Measurements from ENCODE around the gene GMDS. TPM values are rescaled to one million over a fixed set of nuclear protein-coding genes. Genes with fewer than 3 reads are reported as not detected.

GMDS gene
- total and polyA plus RNA-seq, 2 of the 13 experiments (the other 11 are each of a cell fraction or from before 2014, with no cell fraction given), result 64.4 to 112 TPM

GRCh38 chr6:1600063-1600763 is 645.2 kb downstream of the GMDS start:
- DNase-seq (ENCODE audit: low spot score) (no peak), ATAC-seq (no peak), FAIRE-seq (no peak)
- no peak overlapping the region for H3K4me3 ChIP-seq (replicated peaks in 1 of 3; ENCODE audit: insufficient read depth in 1 of 3, low read depth in 2 of 3, low read length in 3 of 3)
- no peaks in the 10 kb centered on the region for H3K36me3 ChIP-seq (replicated peaks in 1 of 2; ENCODE audit: control insufficient read depth in 1 of 2, insufficient read depth in 2 of 2, low read length in 2 of 2)
- H2AFZ ChIP-seq (ENCODE audit: low read length), result no peak overlapping the region
- intact Hi-C loops (cut with micrococcal nuclease; ENCODE audit: unreplicated experiment), result no loop called here
- no peaks in the 10 kb centered on the region for H3K79me2 ChIP-seq (ENCODE audit: insufficient read depth, low read length)
- H3K9ac ChIP-seq (ENCODE audit: insufficient read depth, low read depth, low read length), result no peak overlapping the region
- H3K27ac ChIP-seq (ENCODE audit: extremely low read length, insufficient read depth, low read length), result no peak overlapping the region
- in situ Hi-C loops (cut with HindIII; ENCODE audit: extremely low pct_ligation_motif_present, low pct_unique_long_range_greater_than_20kb), result loop anchor here (5.0 kb wide), 1 partner anchor 847 kb away; no protein-coding TSS in a partner anchor
- ChIA-PET CTCF (ENCODE audit: low intra/inter-chr PET ratio, low total read pairs) (no interaction called here), POLR2A (no interaction called here)
- peaks cover 6 to 94% of the 10 kb centered on the region in 2 experiments for H3K27me3 ChIP-seq (ENCODE audit: control insufficient read depth in 1 of 2, insufficient read depth in 2 of 2, low read length in 2 of 2)
- TF ChIP-seq ZNF275 (CRISPR knock-in tag; IDR thresholded peaks at IDR 0.05; ENCODE audit: borderline replicate concordance) (no peak), ZNF639 (CRISPR knock-in tag; conservative IDR thresholded peaks at IDR 0.05) (no peak), MYNN (CRISPR knock-in tag; IDR thresholded peaks at IDR 0.05; ENCODE audit: low read depth) (no peak), CHD4 (IDR thresholded peaks at IDR 0.05; ENCODE audit: borderline replicate concordance, low read length) (no peak)
- no peak overlapping the region for H3K4me2 ChIP-seq (ENCODE audit: low read depth, low read length)
- no peaks in the 10 kb centered on the region for H3K9me3 ChIP-seq (ENCODE audit: low read length)
- WGBS (ENCODE audit: low lambda C conversion rate), result 20% methylated on average over 3 of the region's 3 CpGs
- no TSS peak for BruUV-seq (replicated peaks)
- peaks cover 44% of the 10 kb centered on the region for H3K4me1 ChIP-seq (ENCODE audit: insufficient read depth, low read length)
- no peaks in the 10 kb centered on the region; the same call in 1 of the 2 replicates for H4K20me1 ChIP-seq (ENCODE audit: insufficient read depth, low read length)
